Mononuclear cell (primary cell): ENCODE results near the gene PRUNE1. TPM values are rescaled to one million over a fixed set of nuclear protein-coding genes. Genes with fewer than 3 reads are reported as not detected.

ENCODE experiments used
- H3K27me3 ChIP-seq: 2 replicates; pipeline ENCODE4 v1.6.0; 2011; ENCODE audit warnings: low read length, control low read depth; ENCODE audit not compliant: insufficient read depth
- H3K4me1 ChIP-seq: 2 replicates; pipeline ENCODE4 v1.5.1; 2011; ENCODE audit warnings: mild to moderate bottlenecking, low read length, control low read depth; ENCODE audit not compliant: insufficient read depth
- H3K4me3 ChIP-seq: 2 replicates; pipeline ENCODE4 v1.5.1; 2011; ENCODE audit warnings: mild to moderate bottlenecking, low read length, moderate library complexity
- H3K9me3 ChIP-seq: 2 replicates; pipeline ENCODE4 v1.5.1; 2011; ENCODE audit warnings: low read depth, mild to moderate bottlenecking, control low read depth, low read length
- total RNA-seq: library from RNA; depleted of rRNA; stranded (reverse); fragments of >200 nt; gene quantifications from one replicate; pipeline ENCODE4 v1.2.3, GENCODE V29; 2012

PRUNE1 gene
- total RNA-seq, 1 donor, result 18.2 TPM

DNA sequence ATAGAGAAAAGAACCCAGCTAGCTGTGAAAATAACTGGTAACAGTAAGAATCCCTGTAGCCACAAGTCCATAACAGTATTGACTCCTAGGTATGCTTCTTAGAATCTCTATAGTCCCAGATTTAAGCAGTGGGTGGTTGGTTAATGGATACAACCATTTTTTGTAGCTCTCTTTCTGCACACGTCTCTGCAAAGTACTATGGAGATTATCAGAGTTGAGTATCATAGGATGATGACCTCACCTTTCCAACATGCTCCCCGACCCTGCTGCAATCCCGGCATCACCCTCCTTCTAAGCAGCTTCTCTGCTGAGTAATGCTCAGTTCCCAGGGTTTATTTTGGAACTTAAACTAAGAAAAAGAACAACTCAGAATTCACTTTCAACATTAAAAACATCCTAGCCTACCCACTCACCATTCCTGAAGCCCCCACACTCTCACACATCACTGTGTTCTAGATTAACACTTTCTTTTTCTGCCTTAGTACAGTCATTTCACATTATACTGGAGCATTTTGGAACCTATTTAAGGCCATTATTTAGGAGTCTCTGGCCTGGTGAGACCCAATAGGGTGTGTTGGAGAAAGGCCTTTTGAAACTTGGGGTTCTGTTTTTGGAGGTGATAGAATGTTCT, 54.6 kb downstream of the PRUNE1 start:
- peaks cover 16% of the 10 kb centered on the region for H3K4me1 ChIP-seq
- no peaks in the 10 kb centered on the region for H3K9me3 ChIP-seq
- H3K4me3 ChIP-seq, result no peak overlapping the region
- H3K27me3 ChIP-seq, result no peaks in the 10 kb centered on the region

DNA sequence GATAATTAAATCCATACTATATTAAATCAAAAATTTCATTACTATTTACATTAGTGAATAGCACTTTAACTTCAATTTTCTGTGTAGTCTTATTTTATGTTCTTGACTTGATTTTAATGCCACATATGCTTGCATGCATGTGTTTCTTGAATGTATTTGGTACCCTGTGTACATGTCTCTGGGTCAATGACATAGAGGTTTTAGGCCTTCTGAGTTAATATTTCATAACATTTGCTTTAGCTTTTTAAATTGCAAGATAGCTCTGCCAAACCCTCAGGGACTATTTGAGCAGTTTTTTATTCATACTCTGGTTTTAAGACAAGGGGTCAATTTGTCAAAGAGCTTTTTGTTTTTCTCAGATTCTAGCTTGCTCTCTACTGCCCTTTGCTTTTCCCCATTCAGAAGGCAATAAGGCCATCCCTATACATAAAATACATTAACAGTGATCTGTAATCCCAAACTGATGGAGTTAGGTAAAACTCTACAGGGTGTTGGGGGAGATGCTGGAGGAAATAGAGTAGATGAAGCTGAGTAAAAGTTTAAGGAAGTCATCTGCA, 56.9 kb downstream of the PRUNE1 start:
- Histone ChIP-seq H3K4me3 (no peak overlapping the region), H3K27me3 (no peaks in the 10 kb centered on the region), H3K4me1 (peaks cover 19% of the 10 kb centered on the region), H3K9me3 (no peaks in the 10 kb centered on the region)

DNA sequence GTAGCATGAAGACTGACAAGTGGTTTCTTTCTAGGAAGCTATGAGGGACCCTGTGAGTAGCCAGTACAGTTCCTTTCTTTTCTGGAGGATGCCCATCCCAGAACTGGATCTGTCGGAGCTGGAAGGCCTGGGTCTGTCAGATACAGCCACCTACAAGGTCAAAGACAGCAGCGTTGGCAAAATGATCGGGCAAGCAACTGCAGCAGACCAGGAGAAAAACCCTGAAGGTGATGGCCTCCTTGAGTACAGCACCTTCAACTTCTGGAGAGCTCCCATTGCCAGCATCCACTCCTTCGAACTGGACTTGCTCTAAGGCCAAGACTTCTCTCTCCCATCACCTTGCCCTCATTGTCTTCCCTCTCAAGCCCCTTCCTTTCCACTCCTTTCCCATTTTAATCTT, 58.9 kb downstream of the PRUNE1 start:
- Histone ChIP-seq H3K27me3 (no peaks in the 10 kb centered on the region), H3K9me3 (no peaks in the 10 kb centered on the region), H3K4me1 (peaks cover 18% of the 10 kb centered on the region), H3K4me3 (no peak overlapping the region)

DNA sequence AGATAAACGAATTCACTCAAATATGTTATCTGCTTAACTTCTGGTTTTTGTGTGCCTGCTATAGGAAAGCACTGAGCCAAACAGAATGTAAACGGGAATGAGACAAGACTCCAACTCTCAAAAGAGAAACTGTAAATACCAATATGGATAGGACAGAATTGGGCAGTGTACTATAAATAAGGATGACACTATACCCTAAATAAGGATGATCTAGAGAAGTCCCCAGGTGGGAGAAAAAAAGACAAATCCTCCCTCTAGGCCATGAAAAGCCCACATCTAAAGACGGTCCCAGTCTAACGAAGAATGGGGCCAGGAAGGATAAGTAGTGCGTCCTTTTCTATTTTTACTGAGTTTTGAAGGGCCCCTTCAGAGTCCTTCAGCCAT, 60.8 kb downstream of the PRUNE1 start:
- Histone ChIP-seq H3K4me3 (no peak overlapping the region), H3K9me3 (no peaks in the 10 kb centered on the region), H3K27me3 (no peaks in the 10 kb centered on the region), H3K4me1 (peaks cover 18% of the 10 kb centered on the region)

DNA sequence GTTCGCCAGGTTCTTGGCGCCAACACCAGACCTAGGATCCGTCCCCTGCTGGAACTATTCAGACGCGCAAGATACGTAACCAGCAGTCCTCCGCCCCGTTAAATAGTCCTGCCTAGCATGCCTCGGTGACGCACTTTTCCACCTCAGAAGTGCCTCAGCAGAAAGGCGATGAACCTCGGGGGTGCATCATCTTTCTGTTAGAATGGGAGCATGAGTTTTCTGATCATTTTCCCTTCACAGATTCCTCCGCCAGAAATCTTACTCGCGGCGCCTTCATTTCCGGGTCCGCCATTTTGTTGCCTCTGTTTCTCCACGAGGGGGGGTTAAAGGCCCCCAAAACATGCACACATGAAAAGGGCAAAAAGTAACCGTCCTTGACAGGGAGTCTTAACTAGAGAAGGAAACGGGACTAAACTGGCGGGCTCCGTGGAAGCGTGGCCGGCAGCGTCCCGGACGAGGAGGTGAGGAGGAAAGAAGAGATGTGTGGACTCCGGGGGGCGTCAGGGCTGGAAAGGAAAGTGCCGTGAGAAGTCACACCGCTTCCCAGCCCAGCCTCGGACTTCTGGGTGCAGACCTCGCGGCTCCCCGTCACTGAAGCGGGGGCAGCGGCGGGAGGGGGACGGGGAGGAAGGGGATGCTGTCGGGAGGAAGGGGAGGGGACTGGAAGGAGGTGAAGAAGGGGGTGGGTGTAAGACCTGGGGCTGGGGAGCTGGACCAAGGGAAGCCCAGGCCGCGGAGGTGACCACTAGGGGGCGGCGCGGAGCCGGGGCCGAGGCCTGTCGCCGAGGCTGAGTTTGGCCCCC, 62.4 kb downstream of the PRUNE1 start, which contains the start of gene GABPB2:
TSS of gene GABPB2 (plus strand) at position 288 of the 803 bp plus-strand sequence. CDS start 17,429 bp downstream, outside the sequence.
- H3K9me3 ChIP-seq, result no peaks in the 10 kb centered on the region
- H3K27me3 ChIP-seq, result no peaks in the 10 kb centered on the region
- H3K4me1 ChIP-seq, result peaks cover 18% of the 10 kb centered on the region
- peak within 1 kb of the TSS; percentile 77 for H3K4me3 ChIP-seq

DNA sequence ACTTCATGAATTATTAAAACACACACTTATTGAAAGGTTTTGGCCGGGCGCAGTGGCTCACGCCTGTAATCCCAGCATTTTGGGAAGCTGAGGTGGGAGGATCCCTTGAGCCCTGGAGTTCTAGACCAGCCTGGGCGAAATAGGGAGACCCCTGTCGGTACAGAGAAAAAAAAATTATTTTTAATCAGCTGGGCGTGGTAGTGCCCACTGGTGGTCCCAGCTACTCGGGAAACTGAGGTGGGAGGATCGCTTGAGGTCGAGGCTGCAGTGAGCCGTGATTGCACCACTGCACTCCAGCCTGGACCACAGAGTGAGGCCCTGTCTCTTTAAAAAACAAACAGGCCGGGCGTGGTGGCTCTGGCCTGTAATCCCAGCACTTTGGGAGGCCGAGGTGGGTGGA, 64.0 kb downstream of the PRUNE1 start:
- Histone ChIP-seq H3K27me3 (no peaks in the 10 kb centered on the region), H3K4me3 (no peak overlapping the region), H3K9me3 (no peaks in the 10 kb centered on the region), H3K4me1 (peaks cover 18% of the 10 kb centered on the region)

Other genes with a start within 250 kb of the PRUNE1 start
- gene CTSS, start 242.7 kb upstream of the PRUNE1 start, total RNA-seq, result 1,898 TPM
- gene CTSK, start 200.2 kb upstream of the PRUNE1 start, total RNA-seq, result 8.1 TPM
- 38.5 TPM for gene ARNT, start 131.8 kb upstream of the PRUNE1 start, total RNA-seq
- not detected for gene CTXND2, start 121.3 kb upstream of the PRUNE1 start, total RNA-seq
- gene SETDB1, start 82.1 kb upstream of the PRUNE1 start, total RNA-seq, result 47.3 TPM
- gene CERS2, start 33.6 kb upstream of the PRUNE1 start, total RNA-seq, result 84.8 TPM
- 0.10 TPM for gene ANXA9, start 26.2 kb upstream of the PRUNE1 start, total RNA-seq
- 14.4 TPM for gene MINDY1, start 1.5 kb upstream of the PRUNE1 start, total RNA-seq
- 0.10 TPM for gene BNIPL, start 28.1 kb downstream of the PRUNE1 start, total RNA-seq
- 0.31 TPM for gene C1orf56, start 39.3 kb downstream of the PRUNE1 start, total RNA-seq
- gene CDC42SE1, start 51.2 kb downstream of the PRUNE1 start, total RNA-seq, result 250 TPM
- gene MLLT11, start 51.9 kb downstream of the PRUNE1 start, total RNA-seq, result 4.6 TPM
- 22.0 TPM for gene GABPB2, start 62.3 kb downstream of the PRUNE1 start, total RNA-seq
- 0.52 TPM for gene SEMA6C, start 138.2 kb downstream of the PRUNE1 start, total RNA-seq
- gene TNFAIP8L2, start 148.2 kb downstream of the PRUNE1 start, total RNA-seq, result 4.6 TPM
- gene LYSMD1, start 157.5 kb downstream of the PRUNE1 start, total RNA-seq, result 1.3 TPM
- 41.6 TPM for gene SCNM1, start 157.7 kb downstream of the PRUNE1 start, total RNA-seq
- not detected for gene TMOD4, start 167.5 kb downstream of the PRUNE1 start, total RNA-seq
- 9.9 TPM for gene VPS72, start 181.7 kb downstream of the PRUNE1 start, total RNA-seq
- 46.7 TPM for gene PIP5K1A, start 190.1 kb downstream of the PRUNE1 start, total RNA-seq
- gene PSMD4, start 246.3 kb downstream of the PRUNE1 start, total RNA-seq, result 74.3 TPM